ENCODE measurements around the gene DENND6B.

DENND6B gene

DNA sequence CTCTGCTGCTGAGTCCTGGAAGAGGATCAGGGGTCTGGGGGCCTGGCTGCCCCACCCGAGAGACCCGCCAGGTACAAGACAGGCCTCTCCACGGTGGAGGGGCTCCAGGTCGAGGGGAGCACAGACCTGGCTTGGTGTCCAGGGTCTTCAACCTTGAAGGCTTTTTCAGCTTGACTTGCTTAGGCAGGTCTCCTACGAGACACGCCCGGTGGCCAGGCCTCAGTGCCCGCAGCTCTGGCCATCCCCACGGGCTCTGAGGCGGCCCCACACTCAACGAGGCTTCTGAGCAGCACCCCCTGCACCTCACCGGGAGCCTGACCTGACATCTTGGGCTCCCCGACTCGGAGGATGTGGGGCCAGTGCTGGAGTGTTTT is 12.7 kb downstream of the DENND6B start:
- DNase-seq: no peak

- DNase-seq: no peak
Observed at GRCh38 chr22:50313600-50313999, 13.2 kb downstream of the DENND6B start.

DNA sequence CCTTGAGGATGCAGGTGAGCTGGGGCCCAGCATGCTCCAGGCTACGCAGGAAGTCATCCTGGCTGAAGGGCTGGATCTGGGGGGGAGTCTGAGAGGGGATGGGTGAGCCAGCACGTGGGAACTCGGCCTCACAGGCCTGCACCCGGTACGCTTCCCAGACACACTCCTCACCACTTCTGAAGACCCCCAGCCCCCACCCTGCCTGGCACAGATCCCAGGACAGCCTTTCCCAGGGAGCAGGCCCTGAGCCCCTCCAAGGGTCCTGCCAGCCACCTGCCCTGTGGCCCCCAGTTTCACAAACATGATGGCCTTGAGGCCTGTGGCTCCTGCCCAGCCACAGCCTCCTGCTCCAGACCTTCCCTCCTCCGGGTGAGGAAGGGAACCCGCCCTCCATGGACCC is 13.8 kb downstream of the DENND6B start:
- DNase-seq: no peak

- DNase-seq: no peak
Observed at GRCh38 chr22:50312371-50312770, 14.4 kb downstream of the DENND6B start.

- DNase-seq: no peak
Observed at GRCh38 chr22:50311606-50312351, 15.0 kb downstream of the DENND6B start.

DNA sequence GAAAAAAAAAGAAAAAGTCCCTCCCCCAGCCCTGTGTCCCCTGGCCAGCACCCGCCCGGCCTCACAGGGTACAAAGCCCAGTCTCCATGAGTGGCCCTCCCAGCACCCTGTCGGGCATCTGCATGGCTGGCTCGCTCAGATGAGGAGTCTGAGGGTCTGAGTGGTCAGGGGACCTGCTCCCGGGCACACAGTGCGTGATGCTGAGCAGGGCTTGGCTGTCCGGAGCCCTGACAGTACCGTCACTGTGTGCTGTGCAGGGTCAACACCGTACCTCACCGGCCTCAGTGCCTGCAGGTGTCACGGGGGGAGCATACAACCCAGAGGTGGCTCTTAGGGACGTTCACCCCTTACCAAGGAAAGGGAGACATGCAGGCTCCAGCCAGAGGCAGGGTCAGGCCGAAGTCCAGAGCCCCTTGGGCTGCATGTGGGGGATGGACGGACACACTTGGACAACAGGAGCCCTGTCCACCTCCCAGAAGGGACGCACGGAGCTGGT is 15.8 kb downstream of the DENND6B start:
- DNase-seq: no peak

DNA sequence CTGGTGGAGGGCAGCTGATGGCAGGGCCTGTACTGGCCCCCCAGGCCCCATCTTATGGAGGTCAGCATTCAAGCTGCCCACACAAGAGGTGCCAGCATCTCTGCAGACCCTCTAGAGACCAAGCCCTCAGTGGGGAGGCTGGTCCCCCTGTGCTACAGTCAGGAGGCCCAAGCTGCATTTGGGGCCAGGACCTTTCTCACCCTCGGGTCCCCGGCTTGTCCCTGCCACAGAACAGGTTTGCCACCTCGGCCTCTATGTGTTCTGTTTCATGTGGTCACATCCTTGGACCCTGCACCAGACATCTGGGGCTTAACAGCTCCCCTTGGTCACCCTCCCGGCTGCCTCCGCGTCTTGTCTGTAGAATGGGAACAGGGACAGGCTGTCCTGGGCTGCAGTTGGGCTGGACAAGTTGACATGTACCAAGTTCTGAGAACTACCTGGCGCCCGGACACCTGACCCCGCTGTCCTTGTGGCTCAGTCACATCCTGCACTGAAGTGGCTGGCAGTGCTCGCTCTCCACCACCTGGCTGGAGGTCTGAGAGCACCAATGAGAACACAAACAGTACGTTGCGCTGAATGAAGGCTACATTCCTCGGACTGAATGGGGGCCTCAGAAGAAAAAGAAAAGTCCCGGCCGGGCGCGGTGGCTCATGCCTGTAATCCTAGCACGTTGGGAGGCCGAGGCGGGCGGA is 16.6 kb downstream of the DENND6B start:
- DNase-seq: no peak

GRCh38 chr22:50309601-50309991 is 17.2 kb downstream of the DENND6B start:
- DNase-seq: no peak

GRCh38 chr22:50308986-50309600 is 17.7 kb downstream of the DENND6B start:
- no peak for DNase-seq

- no peak for DNase-seq
Observed at GRCh38 chr22:50308597-50308935, 18.2 kb downstream of the DENND6B start.

GRCh38 chr22:50307890-50308596 is 18.8 kb downstream of the DENND6B start:
- no peak for DNase-seq

DNA sequence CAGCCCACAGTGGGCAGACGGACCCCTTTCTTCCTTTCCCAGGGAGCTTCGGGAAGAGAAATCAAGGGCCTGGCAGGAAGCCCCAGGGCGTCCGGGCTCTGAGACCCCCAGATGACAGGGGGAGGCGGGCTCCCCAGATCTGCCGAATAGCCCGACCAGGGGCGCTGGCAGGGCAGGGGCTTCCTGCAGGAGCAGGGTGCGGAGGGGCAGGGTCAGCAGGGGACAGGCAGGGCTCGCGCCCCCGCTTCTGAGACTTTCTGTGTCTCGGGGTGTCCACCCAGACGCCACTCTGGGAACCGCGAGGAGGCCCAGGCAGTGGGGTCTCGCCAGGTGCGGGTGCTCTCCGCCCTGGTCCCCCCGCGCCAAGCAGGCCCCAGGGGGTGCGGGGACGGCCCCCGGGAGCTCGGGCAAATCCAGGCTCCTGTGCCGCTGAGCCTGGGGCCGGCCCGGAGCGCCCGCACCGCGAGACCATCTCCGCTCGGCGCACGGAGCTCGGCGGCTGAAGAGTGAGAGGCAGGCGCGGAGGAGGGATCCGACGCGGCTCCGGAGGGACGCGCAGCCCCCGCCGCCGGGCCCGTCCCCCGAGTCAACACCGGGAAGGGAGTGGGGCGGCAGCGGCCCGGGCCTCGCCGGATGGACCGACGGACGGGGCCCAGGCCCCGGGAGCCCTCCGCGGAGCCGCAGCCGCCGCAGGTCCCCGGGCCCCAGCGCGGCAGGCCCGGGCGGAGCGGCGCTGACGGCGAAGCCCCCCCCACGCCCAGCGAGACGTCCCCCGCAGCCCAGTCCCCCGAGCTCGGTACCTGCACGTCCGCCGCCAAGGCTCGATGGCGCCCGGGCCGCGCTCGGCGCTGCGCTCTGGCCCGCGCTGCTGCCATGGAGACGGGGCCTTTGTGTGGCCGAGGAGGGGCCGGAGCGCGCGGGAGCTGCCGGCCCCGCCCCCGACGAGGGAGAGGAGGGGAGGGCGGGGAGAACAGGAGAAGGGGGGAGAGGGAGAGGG is 19.8 kb downstream of the DENND6B start, which contains the start of gene PLXNB2:
Gene PLXNB2 (minus strand): TSS at position 894 of the 997 bp plus-strand sequence. CDS start 17,062 bp downstream, outside the sequence.
- no peak for DNase-seq

- DNase-seq: no peak
Observed at GRCh38 chr22:50305923-50306566, 20.8 kb downstream of the DENND6B start.

DNA sequence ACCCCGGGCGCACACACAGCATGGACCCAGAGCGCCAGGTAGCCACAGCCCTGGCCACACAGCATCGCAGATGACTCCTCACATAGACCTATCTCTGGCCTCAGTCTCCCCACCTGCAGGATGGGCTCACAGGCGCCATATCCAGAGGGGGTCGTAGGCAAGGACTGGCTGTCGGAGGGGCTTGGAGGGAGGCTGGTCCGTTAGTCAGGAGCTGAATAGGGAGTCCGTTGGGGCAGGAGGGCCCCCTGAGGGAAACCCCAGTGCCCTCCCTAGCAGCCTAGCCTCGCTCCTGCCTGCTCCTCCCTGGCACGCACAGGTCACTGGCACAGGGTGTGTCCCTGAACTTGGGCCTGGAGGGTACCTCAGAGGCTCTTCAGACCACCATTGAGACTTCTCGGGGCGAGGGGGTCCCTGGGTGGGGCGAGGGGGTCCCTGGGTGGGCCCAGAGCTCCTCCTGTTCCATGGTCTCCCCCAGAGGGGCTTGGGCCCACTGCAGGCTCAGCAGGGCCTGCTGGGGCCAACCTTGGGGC is 21.4 kb downstream of the DENND6B start:
- no peak for DNase-seq

GRCh38 chr22:50304528-50305392 is 22.1 kb downstream of the DENND6B start:
- DNase-seq: no peak

GRCh38 chr22:50303848-50304527 is 22.8 kb downstream of the DENND6B start:
- no peak for DNase-seq

DNA sequence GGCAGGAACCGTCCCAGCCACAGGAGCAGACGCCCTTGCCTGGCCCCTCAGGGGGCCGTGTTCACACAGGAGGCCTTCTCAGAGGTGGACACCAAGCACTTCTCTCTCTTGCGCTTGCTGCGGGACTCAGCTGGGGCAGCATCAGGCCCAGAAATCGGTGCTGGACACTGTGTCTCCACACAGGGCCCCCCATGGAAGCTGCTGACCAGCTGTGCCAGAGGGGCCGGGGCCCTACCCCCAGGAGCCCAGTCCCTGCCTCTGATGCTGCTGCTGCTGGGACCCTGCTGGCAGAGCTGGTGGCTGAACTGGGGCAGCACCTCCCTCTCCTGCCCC is 23.3 kb downstream of the DENND6B start:
- DNase-seq: no peak

DNA sequence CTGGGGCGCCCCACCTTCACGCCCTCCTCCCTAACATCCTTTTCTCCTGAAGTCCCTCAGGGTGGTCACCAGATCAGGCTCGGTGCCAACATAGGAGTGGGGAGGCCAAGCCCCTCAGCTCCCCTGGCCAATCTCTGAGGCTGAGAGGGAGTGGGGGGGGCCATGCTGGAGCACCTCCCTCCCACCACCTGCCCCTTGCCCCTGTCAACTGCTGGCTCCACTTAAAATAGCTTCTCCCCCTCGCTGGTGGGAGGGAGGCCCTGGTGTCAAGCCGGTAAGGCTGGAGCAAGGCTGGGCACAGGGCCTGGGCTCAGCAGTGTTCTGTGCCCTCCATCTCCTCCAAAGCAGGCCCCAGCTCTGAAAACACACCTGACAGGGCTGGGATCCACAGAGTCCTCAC is 24.2 kb downstream of the DENND6B start:
- DNase-seq: no peak

- no peak for DNase-seq
Observed at GRCh38 chr22:50302041-50302541, 24.7 kb downstream of the DENND6B start.

DNA sequence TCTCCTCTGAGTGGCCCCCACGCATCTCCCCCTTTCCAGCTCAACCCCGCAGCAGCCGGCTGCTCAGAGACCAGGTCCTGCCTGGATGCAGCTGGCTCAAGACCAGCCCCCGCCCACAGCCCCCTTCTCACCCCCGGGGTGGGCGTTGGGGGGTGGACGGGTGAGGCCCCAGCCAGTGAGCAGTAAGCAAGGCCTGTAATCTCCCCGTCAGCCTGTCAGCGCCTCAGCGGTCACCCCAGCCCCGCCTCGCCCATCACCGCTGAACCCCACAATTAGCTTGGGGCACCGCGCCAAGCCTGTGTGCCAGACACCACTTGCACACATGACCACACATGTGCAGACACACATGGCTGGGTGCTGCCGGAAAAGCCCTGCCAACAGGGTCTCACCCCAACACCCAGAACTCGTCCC is 25.2 kb downstream of the DENND6B start:
- no peak for DNase-seq

Measured in activated T-cell treated with anti-CD3 and anti-CD28 coated beads for 4 hours (primary cell).